RWPE1 (cell line): ENCODE data around the gene CDH26.

Source experiments
- CTCF ChIA-PET: fragments of 350-600 bp; sonication (Branson Sonifier 250); formaldehyde crosslinking; extraction: SDS; loops from one replicate; lab custom pipeline; 2021; lab: Yijun Ruan, JAX
- POLR2A ChIA-PET: fragments of 400-600 bp; formaldehyde crosslinking; extraction: SDS; loops from one replicate; lab custom pipeline; 2020; ENCODE audit warnings: antibody characterized with exemption; ENCODE audit not compliant: low non-redundant PET; lab: Yijun Ruan, JAX
- DNase-seq: peaks from one replicate; pipeline ENCODE4 v3.0.0; 2012; ENCODE audit warnings: low spot score
- H3K27ac ChIP-seq: fragments of 450-650 bp; 2 replicates; pipeline ENCODE4 v1.5.1; 2017
- TF ChIP-seq, protein P1 (sequence below): fragments of 450-650 bp; conservative IDR thresholded peaks from 2 replicates; pipeline ENCODE4 v1.5.1; 2017; ENCODE audit warnings: low read depth, mild to moderate bottlenecking

The CDH26 gene

DNA sequence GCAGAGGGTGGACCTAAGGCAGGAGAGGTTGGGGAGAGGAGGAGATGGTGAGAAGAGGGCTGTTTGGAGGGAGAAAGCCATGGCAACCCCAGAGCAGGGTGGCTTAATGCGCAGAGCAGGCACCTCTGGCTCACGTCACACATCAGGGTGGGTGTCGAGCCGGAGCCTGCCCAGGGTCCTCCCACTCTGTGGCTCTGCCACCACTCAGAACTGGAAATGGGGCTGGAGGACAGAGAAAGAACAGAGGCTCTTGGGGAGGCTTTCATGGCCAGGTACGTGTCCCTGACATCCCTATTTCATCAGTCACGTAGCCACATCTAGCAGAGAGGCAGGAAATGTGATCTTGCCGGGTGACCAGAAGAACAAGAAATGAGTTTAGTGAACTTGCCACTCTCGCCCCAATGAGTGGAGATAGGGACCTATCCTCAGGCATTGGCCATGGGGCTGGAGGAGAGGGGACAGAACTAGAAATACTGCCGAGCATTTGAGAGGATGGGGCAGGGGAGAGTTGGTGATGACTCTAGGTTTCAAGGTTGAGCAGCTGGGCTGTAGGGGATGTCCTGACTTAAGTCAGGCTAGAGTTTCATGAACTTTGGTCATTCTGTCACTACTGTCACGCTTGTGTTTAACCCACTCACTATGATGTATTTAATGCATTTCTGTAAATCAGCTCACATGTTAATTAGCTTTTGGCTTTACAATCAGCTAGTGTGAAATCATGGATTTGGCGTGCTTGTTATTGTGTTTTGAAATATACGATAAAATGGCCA lies 52.7 kb downstream of the CDH26 start:
- CTCF ChIA-PET: interaction anchor here (1.5 kb wide), 1 partner anchor 8 kb away, joined by 5 read pairs; no protein-coding TSS in a partner anchor

GRCh38 chr20:60011512-60012507 lies 53.6 kb downstream of the CDH26 start:
- H3K27ac ChIP-seq: no peak overlapping the region
- POLR2A ChIA-PET: no interaction called here
- no peak for DNase-seq
- CTCF ChIA-PET: interaction anchor here (0.5 to 1.5 kb wide), 4 partner anchors 9 to 455 kb away, joined by 3 to 5 read pairs (median 4); no protein-coding TSS in a partner anchor
- TF ChIP-seq, protein P1, sequence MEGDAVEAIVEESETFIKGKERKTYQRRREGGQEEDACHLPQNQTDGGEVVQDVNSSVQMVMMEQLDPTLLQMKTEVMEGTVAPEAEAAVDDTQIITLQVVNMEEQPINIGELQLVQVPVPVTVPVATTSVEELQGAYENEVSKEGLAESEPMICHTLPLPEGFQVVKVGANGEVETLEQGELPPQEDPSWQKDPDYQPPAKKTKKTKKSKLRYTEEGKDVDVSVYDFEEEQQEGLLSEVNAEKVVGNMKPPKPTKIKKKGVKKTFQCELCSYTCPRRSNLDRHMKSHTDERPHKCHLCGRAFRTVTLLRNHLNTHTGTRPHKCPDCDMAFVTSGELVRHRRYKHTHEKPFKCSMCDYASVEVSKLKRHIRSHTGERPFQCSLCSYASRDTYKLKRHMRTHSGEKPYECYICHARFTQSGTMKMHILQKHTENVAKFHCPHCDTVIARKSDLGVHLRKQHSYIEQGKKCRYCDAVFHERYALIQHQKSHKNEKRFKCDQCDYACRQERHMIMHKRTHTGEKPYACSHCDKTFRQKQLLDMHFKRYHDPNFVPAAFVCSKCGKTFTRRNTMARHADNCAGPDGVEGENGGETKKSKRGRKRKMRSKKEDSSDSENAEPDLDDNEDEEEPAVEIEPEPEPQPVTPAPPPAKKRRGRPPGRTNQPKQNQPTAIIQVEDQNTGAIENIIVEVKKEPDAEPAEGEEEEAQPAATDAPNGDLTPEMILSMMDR: no peak

More for the DNA sequence above, 52.7 kb downstream of the CDH26 start:
- DNase-seq: no peak
- no peak overlapping the region for H3K27ac ChIP-seq
- TF ChIP-seq, protein P1: no peak
- POLR2A ChIA-PET: no interaction called here

- ChIA-PET POLR2A (no interaction called here), CTCF (interaction anchor here (0.6 to 1.3 kb wide), 6 partner anchors 17 to 251 kb away, joined by 3 to 6 read pairs (median 5); no protein-coding TSS in a partner anchor)
- TF ChIP-seq, protein P1: no peak
- H3K27ac ChIP-seq: no peak overlapping the region
- peak; percentile 48 for DNase-seq
Measured at GRCh38 chr20:60013296-60014139, 55.3 kb downstream of the CDH26 start.

DNA sequence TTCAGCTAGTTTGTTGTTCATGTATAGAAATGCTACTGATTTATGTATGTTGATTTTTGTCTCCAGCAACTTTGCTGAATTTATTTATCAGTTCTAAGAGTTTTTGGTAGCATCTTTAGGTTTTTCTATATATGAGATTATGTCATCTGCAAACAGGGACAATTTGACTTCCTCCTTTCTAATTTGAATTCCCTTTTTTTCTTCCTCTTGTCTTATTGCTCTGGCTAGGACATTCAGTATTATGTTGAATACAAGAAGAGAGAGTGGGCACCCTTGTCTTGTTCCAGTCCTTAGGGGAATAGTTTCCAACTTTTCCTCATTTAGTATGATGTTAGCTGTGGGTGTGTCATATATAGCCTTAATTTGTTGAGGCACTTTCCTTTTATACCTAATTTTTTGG lies 58.2 kb downstream of the CDH26 start:
- TF ChIP-seq, protein P1: no peak
- CTCF ChIA-PET: interaction anchor here (1.4 kb wide), 1 partner anchor 14 kb away, joined by 3 read pairs; no protein-coding TSS in a partner anchor
- H3K27ac ChIP-seq: no peak overlapping the region
- DNase-seq: no peak
- POLR2A ChIA-PET: no interaction called here

GRCh38 chr20:60020251-60020650 lies 62.0 kb downstream of the CDH26 start:
- H3K27ac ChIP-seq: no peak overlapping the region
- POLR2A ChIA-PET: no interaction called here
- CTCF ChIA-PET: interaction anchor here (0.6 to 2.1 kb wide), 5 partner anchors 13 to 37 kb away, joined by 3 to 7 read pairs (median 3); no protein-coding TSS in a partner anchor
- TF ChIP-seq, protein P1: no peak
- DNase-seq: no peak
